ENCODE measurements around the gene HIF1A. TPM values are rescaled to one million over a fixed set of nuclear protein-coding genes. Genes with fewer than 3 reads are reported as not detected.

HIF1A gene
- polyA plus RNA-seq, 4 donors = 95.6 to 182 (median 164) TPM

DNA sequence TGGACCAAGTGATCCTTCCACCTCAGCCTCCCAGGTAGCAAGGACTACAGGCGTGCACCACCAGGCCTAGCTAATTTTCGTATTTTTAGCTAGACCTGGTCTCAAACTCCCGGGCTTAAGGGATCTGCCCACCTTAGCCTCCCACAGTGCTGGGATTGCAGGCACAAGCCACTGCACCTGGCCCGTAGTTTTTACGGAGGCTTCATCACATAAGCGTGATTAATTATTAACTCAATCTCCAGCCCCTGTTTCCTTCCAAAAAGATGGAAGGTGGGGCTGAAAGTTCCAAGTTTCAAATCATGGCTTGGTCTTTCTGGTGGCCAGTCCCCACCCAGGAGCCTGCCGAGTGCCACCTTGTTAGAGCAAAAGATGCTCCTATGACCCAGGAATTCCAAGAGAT, 22.5 kb upstream of the HIF1A start:
- no peak for DNase-seq (ENCODE audit: low read depth in 4 of 4, low spot score in 3 of 4)

DNA sequence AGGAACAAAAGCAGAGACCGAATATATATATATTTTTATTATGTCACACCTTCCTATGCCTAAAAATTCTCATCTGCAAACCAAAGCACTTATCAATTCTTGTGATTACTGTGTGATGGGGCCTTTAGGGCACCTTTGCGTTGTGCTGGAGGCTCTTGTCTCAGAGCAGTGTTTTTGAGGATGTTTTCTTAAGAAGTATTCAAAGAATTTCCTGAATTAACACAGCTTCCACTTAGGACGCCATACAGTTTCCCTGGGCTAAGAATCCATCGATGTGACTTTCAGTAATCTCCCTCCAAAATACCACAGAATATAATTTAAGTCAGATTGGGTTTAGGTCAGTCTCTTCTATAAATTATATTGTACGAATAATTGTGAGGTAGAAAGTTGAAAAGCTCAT, 22.0 kb upstream of the HIF1A start:
- no peak for DNase-seq (ENCODE audit: low read depth in 4 of 4, low spot score in 3 of 4)

DNA sequence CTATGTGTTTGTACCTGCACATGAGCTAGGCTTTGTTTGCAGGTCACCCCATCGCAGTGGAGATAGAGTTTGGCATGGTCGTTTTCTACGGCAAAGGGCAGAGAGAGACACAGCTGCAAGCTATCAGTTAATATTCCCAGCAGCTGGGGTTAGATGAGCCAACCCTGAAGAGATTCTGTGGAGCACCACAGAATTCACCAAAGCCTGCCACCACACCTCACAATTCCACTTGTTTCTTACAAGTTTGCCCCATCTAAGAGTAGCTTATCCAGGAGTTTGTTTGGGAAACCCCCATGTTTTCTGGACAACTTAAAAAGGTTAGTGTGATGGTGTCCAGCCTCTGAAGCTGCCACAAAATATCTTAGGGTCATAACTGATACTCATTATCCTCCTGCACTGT, 20.0 kb upstream of the HIF1A start:
- DNase-seq (ENCODE audit: low read depth in 4 of 4, low spot score in 3 of 4) = no peak

DNA sequence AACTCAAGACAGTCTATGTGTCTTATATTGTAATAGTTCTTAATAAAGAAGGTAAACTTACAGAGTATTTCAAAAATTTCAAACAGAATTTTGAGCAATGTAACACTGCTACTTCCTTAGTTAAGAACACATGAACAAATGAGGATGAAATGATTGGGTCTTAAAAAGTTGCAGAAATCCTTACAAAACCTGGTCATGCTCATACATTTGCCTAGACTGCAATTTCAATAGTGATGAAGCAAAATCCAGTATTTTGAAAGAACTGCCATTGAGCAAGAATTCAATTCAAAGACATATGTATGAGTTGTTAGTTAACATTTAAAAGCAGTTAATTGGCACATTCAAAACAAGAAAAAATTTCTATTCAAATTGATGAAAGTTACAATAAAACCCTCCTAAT, 17.8 kb upstream of the HIF1A start:
- DNase-seq (ENCODE audit: low read depth in 4 of 4, low spot score in 3 of 4) = no peak

DNA sequence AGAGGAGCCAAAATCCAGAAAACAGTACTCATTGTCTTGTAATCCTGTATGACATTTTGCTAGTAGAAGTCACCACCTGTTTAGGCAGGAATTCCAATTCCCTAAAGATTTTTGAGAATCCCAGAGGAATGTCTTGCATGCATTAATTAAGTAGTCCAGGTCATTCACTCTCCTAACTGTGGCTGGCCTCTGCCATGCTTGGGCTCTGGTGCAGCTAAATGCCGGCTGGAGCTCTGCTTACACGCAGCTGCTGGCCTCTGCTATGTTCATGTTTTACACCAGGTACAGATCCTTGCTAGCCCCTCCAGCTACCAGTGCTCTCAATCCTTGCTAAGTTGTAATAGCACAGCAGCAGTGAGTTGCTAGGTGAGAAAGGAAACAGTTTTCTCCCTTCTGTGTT, 16.3 kb upstream of the HIF1A start:
- no peak for DNase-seq (ENCODE audit: low read depth in 4 of 4, low spot score in 3 of 4)

- no peak for DNase-seq (ENCODE audit: low read depth in 4 of 4, low spot score in 3 of 4)
Observed at GRCh38 chr14:61681413-61681812, 13.9 kb upstream of the HIF1A start.

DNA sequence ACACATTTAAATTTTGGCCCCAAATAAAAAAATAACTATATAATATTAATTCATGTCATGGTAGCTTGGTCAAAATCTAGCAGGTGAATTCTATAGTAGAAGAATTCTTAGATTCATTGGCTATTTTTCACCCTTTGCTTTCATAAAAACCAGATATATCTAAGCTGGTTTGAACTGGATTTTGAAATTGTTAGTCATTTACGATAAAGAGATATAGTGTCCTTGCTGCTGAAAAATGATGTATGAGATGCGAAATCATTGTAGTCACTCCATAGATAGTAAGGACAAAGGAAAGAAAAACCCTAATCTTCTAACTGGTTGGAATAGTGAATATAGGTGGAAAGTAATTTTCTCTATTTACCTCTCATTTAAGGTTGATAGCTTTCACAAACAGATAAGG, 12.2 kb upstream of the HIF1A start:
- DNase-seq (ENCODE audit: low read depth in 4 of 4, low spot score in 3 of 4) = no peak

DNA sequence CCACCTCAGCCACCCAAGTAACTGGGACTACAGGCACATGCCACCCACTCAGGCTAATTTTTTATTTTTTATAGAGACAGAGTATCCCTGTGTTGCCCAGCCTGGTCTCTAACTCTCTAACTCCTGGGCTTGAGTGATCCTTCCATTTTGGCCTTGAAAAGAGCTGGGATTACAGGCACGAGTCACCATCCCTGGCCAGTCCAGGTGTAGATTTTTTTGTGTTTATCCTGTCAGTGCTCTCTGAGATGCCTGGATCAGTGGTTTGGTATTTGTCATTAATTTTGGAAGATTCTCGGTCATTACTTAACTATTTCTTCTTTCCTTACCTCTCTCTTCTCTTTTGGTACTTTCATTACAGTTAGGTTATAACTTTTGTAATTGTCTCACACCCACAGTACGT, 5.3 kb upstream of the HIF1A start:
- DNase-seq (ENCODE audit: low read depth in 4 of 4, low spot score in 3 of 4) = no peak

DNA sequence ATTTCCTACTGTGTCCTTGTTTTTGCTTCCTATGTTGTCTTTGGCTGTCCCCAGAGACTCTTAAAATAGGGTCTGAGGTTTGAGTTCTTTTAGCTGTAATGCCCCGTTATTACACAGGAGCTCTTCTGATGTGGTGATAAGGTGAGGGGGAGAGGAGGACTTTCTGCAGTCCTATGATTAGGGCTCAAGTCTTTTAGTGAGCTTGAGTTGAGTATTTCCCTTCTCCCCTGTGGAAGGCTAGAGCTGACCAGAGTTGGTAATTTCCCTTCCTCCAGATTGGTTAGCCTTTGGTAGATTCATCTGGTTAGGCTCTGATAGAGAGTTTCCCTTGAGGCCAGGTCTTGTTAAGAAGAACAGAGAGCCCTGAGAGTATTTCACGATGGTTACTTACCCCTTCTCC, 4.3 kb upstream of the HIF1A start:
- no peak for DNase-seq (ENCODE audit: low read depth in 4 of 4, low spot score in 3 of 4)

- DNase-seq (ENCODE audit: low read depth in 4 of 4, low spot score in 3 of 4) = no peak
Observed at GRCh38 chr14:61691495-61691894, 3.8 kb upstream of the HIF1A start.

GRCh38 chr14:61694039-61694438, 1.3 kb upstream of the HIF1A start:
- DNase-seq (ENCODE audit: low read depth in 4 of 4, low spot score in 3 of 4) = no peak

DNA sequence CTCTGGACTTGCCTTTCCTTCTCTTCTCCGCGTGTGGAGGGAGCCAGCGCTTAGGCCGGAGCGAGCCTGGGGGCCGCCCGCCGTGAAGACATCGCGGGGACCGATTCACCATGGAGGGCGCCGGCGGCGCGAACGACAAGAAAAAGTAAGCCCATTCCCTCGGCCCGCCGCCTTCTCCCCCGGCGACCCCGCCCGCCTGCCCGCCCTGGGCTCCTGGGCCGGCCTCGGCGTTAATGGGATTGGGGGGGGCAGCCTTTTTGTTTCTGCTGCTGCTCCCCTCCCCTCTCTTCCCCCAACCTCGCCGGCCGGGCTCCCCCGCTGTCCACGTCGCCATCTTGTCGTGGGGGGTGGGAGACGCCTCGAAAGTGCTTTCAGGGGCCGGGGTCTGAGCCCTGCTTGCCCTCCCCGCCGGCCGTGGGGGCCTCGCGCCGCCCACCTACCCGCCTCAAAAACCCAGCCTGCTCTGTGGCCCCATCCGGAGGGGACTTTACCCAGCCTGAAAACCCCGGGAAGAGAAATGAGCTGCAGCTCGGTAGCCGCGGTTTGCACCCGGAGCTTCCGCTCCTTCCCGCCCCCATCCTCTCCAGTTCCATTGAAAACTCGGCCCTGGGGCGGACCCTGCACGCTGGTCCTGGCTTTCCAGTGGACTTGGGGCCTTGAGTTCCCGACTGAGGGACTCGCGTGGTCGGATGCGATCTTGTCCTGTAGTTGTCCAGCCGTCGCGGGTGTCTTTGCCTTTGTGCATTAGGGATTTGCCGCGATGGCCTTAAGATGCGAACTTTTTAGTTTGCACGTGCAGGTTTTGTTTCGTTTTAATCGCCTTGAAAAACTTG, 598 bp downstream of the HIF1A start:
- DNase-seq (ENCODE audit: low read depth in 4 of 4, low spot score in 3 of 4) = peak in 3 of 4 donors; percentile 50 to 54 (median 54)

DNA sequence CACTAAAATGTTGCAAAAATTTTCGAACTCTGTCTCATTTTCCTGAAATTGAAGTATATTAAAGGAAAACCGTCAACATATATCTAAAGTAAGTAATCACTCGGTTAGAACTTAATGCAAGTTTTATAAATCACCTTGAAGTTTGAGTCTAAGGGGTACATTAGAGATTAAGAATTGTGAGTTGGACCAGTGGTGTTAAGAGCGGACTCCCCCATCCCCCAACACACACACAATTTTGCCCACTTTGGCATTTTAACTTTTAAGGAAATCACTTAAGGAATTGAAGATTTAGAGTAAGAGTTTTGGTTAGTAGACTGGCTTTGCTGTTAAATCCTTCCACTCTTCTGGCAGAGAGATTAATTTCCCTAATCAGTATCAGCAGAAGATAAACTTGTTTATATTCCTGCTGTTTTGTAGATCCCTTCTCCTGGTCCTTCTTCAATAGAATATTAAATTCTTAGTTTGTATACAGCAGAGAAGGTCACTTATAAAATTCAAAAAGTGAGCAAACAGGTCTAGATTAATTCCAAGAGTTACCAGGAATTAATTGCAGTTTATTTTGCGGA, 1.5 kb downstream of the HIF1A start:
- no peak for DNase-seq (ENCODE audit: low read depth in 4 of 4, low spot score in 3 of 4)

DNA sequence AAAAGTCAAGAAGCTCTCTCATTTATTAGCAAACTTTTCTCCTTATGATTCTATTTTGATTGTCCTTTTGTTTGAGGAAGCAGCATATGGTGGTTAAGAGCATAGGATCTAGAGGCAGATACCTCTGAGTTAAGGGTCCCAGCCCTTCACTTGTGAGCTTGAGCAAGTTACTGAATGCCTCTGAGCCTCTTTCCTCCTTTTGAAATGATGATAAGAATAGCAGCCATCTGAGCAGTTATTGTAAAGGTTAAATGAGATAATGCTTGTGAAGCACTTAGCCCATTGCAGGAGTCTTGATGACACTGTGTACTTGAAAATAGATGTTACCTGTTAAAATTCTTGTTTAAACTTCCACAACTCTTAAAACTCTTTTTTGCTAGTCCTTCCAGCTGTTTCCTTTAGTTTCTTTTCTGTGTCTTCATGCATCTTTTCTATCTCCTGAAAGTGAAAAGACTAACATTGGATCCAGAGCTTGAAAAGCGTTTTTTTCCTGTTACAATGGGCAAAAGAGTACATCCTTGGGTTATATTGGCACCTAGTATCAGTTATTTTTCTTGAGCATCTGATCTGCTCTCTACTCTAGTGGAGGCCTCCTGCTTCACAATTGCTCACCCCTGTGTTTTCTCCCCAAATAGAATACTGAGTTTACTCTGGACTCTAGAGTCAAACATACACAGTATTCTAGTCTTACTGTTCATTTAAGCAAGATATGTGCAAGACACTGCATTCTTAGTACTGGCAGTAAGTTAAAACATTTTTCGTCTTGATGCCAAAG, 3.1 kb downstream of the HIF1A start:
- no peak for DNase-seq (ENCODE audit: low read depth in 4 of 4, low spot score in 3 of 4)

DNA sequence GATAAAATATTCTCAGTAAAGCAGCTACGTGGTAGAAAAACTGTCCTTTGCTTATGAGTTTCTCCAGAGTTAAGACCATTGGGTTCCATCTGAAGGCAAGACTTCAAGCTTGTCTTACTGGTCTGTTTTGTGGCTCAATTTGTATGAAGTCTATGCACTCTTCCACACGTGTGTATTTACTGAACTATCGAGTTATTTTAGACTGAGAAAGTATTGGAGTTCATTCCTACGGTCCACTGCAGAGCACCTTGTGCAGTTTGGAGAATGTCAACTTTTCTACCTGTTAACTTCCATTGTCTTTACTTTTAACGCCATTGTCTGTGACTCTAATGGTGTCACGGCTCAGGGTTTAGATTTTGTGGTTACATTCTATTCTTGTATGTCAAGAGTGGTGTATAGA, 3.7 kb downstream of the HIF1A start:
- no peak for DNase-seq (ENCODE audit: low read depth in 4 of 4, low spot score in 3 of 4)

GRCh38 chr14:61700104-61700886, 5.0 kb downstream of the HIF1A start:
- no peak for DNase-seq (ENCODE audit: low read depth in 4 of 4, low spot score in 3 of 4)

- no peak for DNase-seq (ENCODE audit: low read depth in 4 of 4, low spot score in 3 of 4)
Observed at GRCh38 chr14:61701946-61702345, 6.6 kb downstream of the HIF1A start.

- no peak for DNase-seq (ENCODE audit: low read depth in 4 of 4, low spot score in 3 of 4)
Observed at GRCh38 chr14:61703342-61704129, 8.2 kb downstream of the HIF1A start.

- no peak for DNase-seq (ENCODE audit: low read depth in 4 of 4, low spot score in 3 of 4)
Observed at GRCh38 chr14:61704554-61704953, 9.2 kb downstream of the HIF1A start.

DNA sequence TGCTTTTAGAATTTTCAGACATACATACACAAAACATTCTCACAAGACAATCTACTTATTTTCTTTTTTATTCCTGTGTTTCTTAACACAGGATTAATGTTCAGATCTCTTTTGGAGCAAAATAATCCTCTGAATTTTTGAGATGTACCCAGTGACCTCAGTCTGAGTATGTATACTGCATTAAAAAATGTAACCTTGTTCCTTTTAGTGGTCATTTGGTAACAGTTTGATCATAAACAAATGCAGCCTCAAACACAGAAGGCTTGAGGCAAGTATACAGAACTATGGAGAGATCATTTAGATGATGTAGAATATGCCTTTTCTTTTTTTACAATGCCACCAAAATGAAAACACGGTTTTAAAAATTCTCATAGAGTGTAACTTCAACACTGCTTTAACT, 9.7 kb downstream of the HIF1A start:
- DNase-seq (ENCODE audit: low read depth in 4 of 4, low spot score in 3 of 4) = no peak

Data from left renal pelvis (tissue), 4 donors.